Mesenchymal stem cell (in vitro differentiated cells and primary cell): ENCODE data around the gene SLC4A5.

ENCODE experiments used
- DNase-seq: peaks from one replicate; pipeline ENCODE4 v3.0.0-alpha.2; 2013
- H2AFZ ChIP-seq: one replicate; pipeline ENCODE4 v1.6.1; 2013; ENCODE audit warnings: low read depth, mild to moderate bottlenecking, control low read depth, inconsistent platforms, low read length, moderate library complexity
- H2AK5ac ChIP-seq: 2 replicates; pipeline ENCODE4 v1.6.1; 2013; ENCODE audit warnings: low read length, moderate library complexity, mild to moderate bottlenecking, inconsistent platforms; ENCODE audit not compliant: severe bottlenecking
- H2BK120ac ChIP-seq: one replicate; pipeline ENCODE4 v1.6.1; 2013; ENCODE audit warnings: low read depth, mild to moderate bottlenecking, inconsistent platforms, low read length, moderate library complexity
- H2BK12ac ChIP-seq, 2 experiments: one replicate each; pipeline ENCODE4 v1.6.1; 2013; ENCODE audit warnings: inconsistent platforms in 2 of 2, low read length in 2 of 2, mild to moderate bottlenecking in 2 of 2, moderate library complexity in 2 of 2, control low read depth in 1 of 2
- H2BK15ac ChIP-seq: one replicate; pipeline ENCODE4 v1.6.1; 2013; ENCODE audit warnings: mild to moderate bottlenecking, low read depth, inconsistent platforms; ENCODE audit not compliant: poor library complexity, severe bottlenecking
- H2BK5ac ChIP-seq: 2 replicates; pipeline ENCODE4 v1.6.1; 2013; ENCODE audit warnings: low read depth, mild to moderate bottlenecking, low read length, control low read depth, inconsistent platforms; ENCODE audit not compliant: poor library complexity, severe bottlenecking
- H3K14ac ChIP-seq, 2 experiments: one replicate each; pipeline ENCODE4 v1.6.1; 2013; ENCODE audit warnings: inconsistent platforms in 2 of 2, low read length in 2 of 2, control low read depth in 1 of 2, mild to moderate bottlenecking in 1 of 2, moderate library complexity in 1 of 2
- H3K18ac ChIP-seq, 2 experiments: one replicate each; pipeline ENCODE4 v1.6.1; 2013; ENCODE audit warnings: inconsistent platforms in 2 of 2, low read length in 2 of 2, control low read depth in 1 of 2, low read depth in 1 of 2, mild to moderate bottlenecking in 1 of 2
- H3K23ac ChIP-seq, 2 experiments: one replicate each; pipeline ENCODE4 v1.6.1; 2013; ENCODE audit warnings: inconsistent platforms in 2 of 2, low read length in 2 of 2, mild to moderate bottlenecking in 2 of 2, moderate library complexity in 2 of 2, control low read depth in 1 of 2
- H3K27ac ChIP-seq: 2 replicates; pipeline ENCODE4 v1.5.1; 2013; ENCODE audit warnings: mild to moderate bottlenecking, moderate library complexity, low read length, control low read depth, inconsistent platforms; ENCODE audit not compliant: poor library complexity, severe bottlenecking
- H3K27me3 ChIP-seq, 2 experiments: 2 replicates each; pipeline versions ENCODE4 v1.6.1 to v1.7.0; 2013; ENCODE audit warnings: low read length in 2 of 2, mild to moderate bottlenecking in 2 of 2, moderate library complexity in 2 of 2, control low read depth in 1 of 2, inconsistent platforms in 1 of 2; ENCODE audit not compliant: control insufficient read depth in 1 of 2, insufficient read depth in 1 of 2
- H3K36me3 ChIP-seq, 2 experiments: 2 replicates each; pipeline versions ENCODE4 v1.6.1 to v1.7.0; 2013; ENCODE audit warnings: low read length in 2 of 2, control low read depth in 1 of 2, inconsistent platforms in 1 of 2, low read depth in 1 of 2, mild to moderate bottlenecking in 1 of 2; ENCODE audit not compliant: insufficient read depth in 2 of 2, control insufficient read depth in 1 of 2
- H3K4ac ChIP-seq, 2 experiments: one replicate each; pipeline ENCODE4 v1.6.1; 2013; ENCODE audit warnings: inconsistent platforms in 2 of 2, low read length in 2 of 2, mild to moderate bottlenecking in 2 of 2, moderate library complexity in 2 of 2, control low read depth in 1 of 2, low read depth in 1 of 2
- H3K4me1 ChIP-seq: 2 replicates; pipeline ENCODE4 v1.6.1; 2013; ENCODE audit warnings: low read depth, low read length, control low read depth; ENCODE audit not compliant: control insufficient read depth, insufficient read depth
- H3K4me2 ChIP-seq: 2 replicates; pipeline ENCODE4 v1.6.1; 2013; ENCODE audit warnings: low read length, mild to moderate bottlenecking, inconsistent platforms; ENCODE audit not compliant: poor library complexity, severe bottlenecking
- H3K4me3 ChIP-seq, 2 experiments: 2 replicates each; pipeline versions ENCODE4 v1.5.1 to v1.7.0; 2013; ENCODE audit warnings: low read length in 2 of 2, mild to moderate bottlenecking in 2 of 2, control low read depth in 1 of 2, low read depth in 1 of 2; ENCODE audit not compliant: insufficient read depth in 1 of 2
- H3K79me1 ChIP-seq: replicated peaks from 2 replicates; pipeline ENCODE4 v1.6.1; 2013; ENCODE audit warnings: mild to moderate bottlenecking, control low read depth, low read length, inconsistent platforms; ENCODE audit not compliant: poor library complexity, severe bottlenecking
- H3K9ac ChIP-seq: 2 replicates; pipeline ENCODE4 v1.7.0; 2013; ENCODE audit warnings: mild to moderate bottlenecking, low read length, moderate library complexity
- H3K9me3 ChIP-seq: 2 replicates; pipeline ENCODE4 v1.7.0; 2013; ENCODE audit warnings: mild to moderate bottlenecking, low read length; ENCODE audit not compliant: control insufficient read depth
- H4K8ac ChIP-seq: one replicate; pipeline ENCODE4 v1.6.1; 2013; ENCODE audit warnings: inconsistent platforms, mild to moderate bottlenecking, low read length, moderate library complexity
- H4K91ac ChIP-seq: one replicate; pipeline ENCODE4 v1.6.1; 2013; ENCODE audit warnings: mild to moderate bottlenecking, low read length, inconsistent platforms
- WGBS: methylation state at CpG from one replicate; pipeline ENCODE4 v1.1.7; 2013; ENCODE audit warnings: mixed read lengths; 5-methylcytosine and 5-hydroxymethylcytosine counted together

Gene SLC4A5

GRCh38 chr2:74253971-74254310, 89.3 kb downstream of the SLC4A5 start:
- no peak overlapping the region for H3K4me2 ChIP-seq
- H3K4me3 ChIP-seq: no peak overlapping the region
- H2BK12ac ChIP-seq: no peak overlapping the region
- H3K79me1 ChIP-seq: no peaks in the 10 kb centered on the region
- peaks cover 0 to 51% of the 10 kb centered on the region in 2 experiments for H3K27me3 ChIP-seq
- H2BK5ac ChIP-seq: no peak overlapping the region
- H2AFZ ChIP-seq: no peak overlapping the region
- no peak overlapping the region for H4K91ac ChIP-seq
- no peaks in the 10 kb centered on the region for H3K36me3 ChIP-seq
- 84% methylated on average over 4 of the region's 4 CpGs for WGBS
- H3K9ac ChIP-seq: no peak overlapping the region
- no peak overlapping the region for H3K27ac ChIP-seq
- H3K4me1 ChIP-seq: peaks cover 2% of the 10 kb centered on the region
- DNase-seq: no peak
- H3K9me3 ChIP-seq: no peaks in the 10 kb centered on the region
- no peak overlapping the region for H3K14ac ChIP-seq
- H3K23ac ChIP-seq: no peak overlapping the region
- H3K18ac ChIP-seq: no peak overlapping the region
- no peak overlapping the region for H2AK5ac ChIP-seq
- no peak overlapping the region for H3K4ac ChIP-seq
- no peak overlapping the region for H2BK15ac ChIP-seq
- H2BK120ac ChIP-seq: no peak overlapping the region
- no peak overlapping the region for H4K8ac ChIP-seq

GRCh38 chr2:74253306-74253970, 89.8 kb downstream of the SLC4A5 start:
- Histone ChIP-seq H2BK5ac (no peak overlapping the region), H2AFZ (no peak overlapping the region), H3K79me1 (no peaks in the 10 kb centered on the region), H3K9me3 (no peaks in the 10 kb centered on the region), H3K18ac (no peak overlapping the region), H3K36me3 (no peaks in the 10 kb centered on the region), H4K91ac (no peak overlapping the region), H3K9ac (peak overlapping the region; percentile 46), H3K14ac (no peak overlapping the region), H3K4ac (no peak overlapping the region), H2BK12ac (no peak overlapping the region), H3K27ac (no peak overlapping the region), H3K4me2 (no peak overlapping the region), H2BK15ac (no peak overlapping the region), H3K23ac (no peak overlapping the region), H3K4me1 (peaks cover 2% of the 10 kb centered on the region), H2BK120ac (no peak overlapping the region), H2AK5ac (no peak overlapping the region), H3K27me3 (peaks cover 0 to 46% of the 10 kb centered on the region in 2 experiments), H4K8ac (no peak overlapping the region), H3K4me3 (no peak overlapping the region)
- no peak for DNase-seq
- 82% methylated on average over 6 of the region's 7 CpGs for WGBS

GRCh38 chr2:74252862-74253261, 90.4 kb downstream of the SLC4A5 start:
- Histone ChIP-seq H4K8ac (no peak overlapping the region), H3K23ac (no peak overlapping the region), H2AK5ac (no peak overlapping the region), H3K4ac (no peak overlapping the region), H3K14ac (no peak overlapping the region), H3K4me2 (no peak overlapping the region), H3K18ac (no peak overlapping the region), H2AFZ (no peak overlapping the region), H3K36me3 (no peaks in the 10 kb centered on the region), H2BK120ac (no peak overlapping the region), H3K79me1 (no peaks in the 10 kb centered on the region), H3K9me3 (no peaks in the 10 kb centered on the region), H2BK15ac (no peak overlapping the region), H4K91ac (no peak overlapping the region), H2BK12ac (no peak overlapping the region), H3K4me3 (no peak overlapping the region), H2BK5ac (no peak overlapping the region), H3K4me1 (peaks cover 2% of the 10 kb centered on the region), H3K27ac (no peak overlapping the region), H3K27me3 (peaks cover 0 to 42% of the 10 kb centered on the region in 2 experiments), H3K9ac (peak overlapping the region; percentile 46)
- DNase-seq: no peak
- WGBS: 89% methylated on average over 7 of the region's 9 CpGs

- H3K27ac ChIP-seq: no peak overlapping the region
- H3K4me3 ChIP-seq: no peak overlapping the region
- no peak overlapping the region for H2AFZ ChIP-seq
- no peak overlapping the region for H3K4me2 ChIP-seq
- no peak overlapping the region for H2BK5ac ChIP-seq
- no peak overlapping the region for H2BK120ac ChIP-seq
- H3K79me1 ChIP-seq: no peaks in the 10 kb centered on the region
- no peak overlapping the region for H2BK12ac ChIP-seq
- no peak overlapping the region for H4K8ac ChIP-seq
- no peaks in the 10 kb centered on the region for H3K36me3 ChIP-seq
- H3K23ac ChIP-seq: no peak overlapping the region
- no peak overlapping the region for H3K9ac ChIP-seq
- H2BK15ac ChIP-seq: no peak overlapping the region
- no peak overlapping the region for H3K14ac ChIP-seq
- 29% methylated on average over 1 of the region's 10 CpGs for WGBS
- DNase-seq: no peak
- H3K18ac ChIP-seq: no peak overlapping the region
- no peak overlapping the region for H3K4ac ChIP-seq
- no peak overlapping the region for H4K91ac ChIP-seq
- peaks cover 0 to 37% of the 10 kb centered on the region in 2 experiments for H3K27me3 ChIP-seq
- peaks cover 2% of the 10 kb centered on the region for H3K4me1 ChIP-seq
- no peaks in the 10 kb centered on the region for H3K9me3 ChIP-seq
- H2AK5ac ChIP-seq: no peak overlapping the region
Observed at GRCh38 chr2:74252036-74252435, 91.2 kb downstream of the SLC4A5 start.
